Measurements from ENCODE around the gene TAP2.

The TAP2 gene

DNA sequence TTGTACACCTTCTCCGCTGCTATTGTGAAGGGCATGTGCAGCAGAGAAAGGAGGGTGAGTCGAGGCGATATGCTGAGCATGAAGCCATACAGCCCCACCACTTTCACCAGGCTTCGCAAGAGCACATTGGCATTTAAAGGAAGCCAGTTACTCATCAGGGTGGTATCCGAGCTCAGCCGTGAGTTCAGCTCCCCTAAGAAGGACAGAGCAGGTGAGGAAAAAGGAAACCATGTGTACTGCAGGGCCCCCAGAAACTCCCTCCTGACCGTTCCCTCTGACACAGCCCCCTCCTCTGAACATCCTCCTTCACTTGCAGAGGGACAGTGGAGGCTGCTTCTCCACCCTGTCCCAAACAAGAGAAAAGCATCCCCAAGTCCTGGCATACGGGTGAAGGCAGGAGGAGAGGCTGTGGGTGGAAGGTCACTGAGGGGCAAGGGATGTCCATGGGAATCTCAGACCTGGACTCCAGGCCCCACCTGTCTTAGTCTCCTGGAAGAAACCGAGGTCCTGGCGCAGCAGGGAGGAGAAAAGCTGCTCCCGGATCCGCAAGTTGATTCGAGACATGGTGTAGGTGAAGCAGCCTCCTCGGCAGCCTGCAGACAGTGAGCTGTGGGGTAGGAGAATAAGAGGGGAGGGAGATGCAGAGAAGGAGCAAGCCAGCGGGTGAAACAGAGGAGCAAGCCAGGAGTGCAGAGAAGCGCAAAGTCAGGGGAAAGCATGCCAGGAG lies 3.2 kb downstream of the TAP2 start:
- Histone ChIP-seq H3K4me3 (ENCODE audit: insufficient read depth, low read depth, low read length, poor library complexity, severe bottlenecking) (no peak overlapping the region), H3K4me1 (ENCODE audit: control insufficient read depth, insufficient read depth, low read length, poor library complexity, severe bottlenecking) (peaks cover 15% of the 10 kb centered on the region), H3K9me3 (ENCODE audit: control insufficient read depth, low read length) (no peaks in the 10 kb centered on the region), H3K36me3 (ENCODE audit: control insufficient read depth, insufficient read depth, low read length) (peaks cover 53% of the 10 kb centered on the region), H3K27ac (ENCODE audit: insufficient read depth, low read length, poor library complexity, severe bottlenecking) (no peak overlapping the region), H3K27me3 (replicated peaks; ENCODE audit: control insufficient read depth, insufficient read depth, low read length, poor library complexity, severe bottlenecking) (no peaks in the 10 kb centered on the region)
- no peak for DNase-seq

DNA sequence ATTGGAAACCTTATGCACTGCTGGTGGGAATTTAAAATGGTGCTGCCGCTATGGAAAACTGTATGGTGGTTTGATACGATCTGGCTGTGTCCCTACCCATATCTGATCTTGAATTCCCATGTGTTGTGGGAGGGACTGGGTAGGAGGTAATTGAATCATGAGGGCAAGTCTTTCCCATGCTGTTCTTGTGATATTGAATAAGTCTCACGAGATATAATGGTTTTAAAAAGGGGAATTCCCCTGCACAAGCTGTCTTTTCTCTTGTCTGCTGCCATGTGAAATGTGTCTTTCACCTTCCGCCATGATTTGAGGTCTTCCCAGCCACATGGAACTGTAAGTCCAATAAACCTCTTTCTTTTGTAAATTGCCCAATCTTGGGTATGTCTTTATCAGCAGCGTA lies 4.9 kb downstream of the TAP2 start:
- DNase-seq: no peak
- Histone ChIP-seq H3K27ac (ENCODE audit: insufficient read depth, low read length, poor library complexity, severe bottlenecking) (no peak overlapping the region), H3K4me3 (ENCODE audit: insufficient read depth, low read depth, low read length, poor library complexity, severe bottlenecking) (no peak overlapping the region), H3K4me1 (ENCODE audit: control insufficient read depth, insufficient read depth, low read length, poor library complexity, severe bottlenecking) (peaks cover 14% of the 10 kb centered on the region), H3K9me3 (ENCODE audit: control insufficient read depth, low read length) (no peaks in the 10 kb centered on the region), H3K27me3 (replicated peaks; ENCODE audit: control insufficient read depth, insufficient read depth, low read length, poor library complexity, severe bottlenecking) (no peaks in the 10 kb centered on the region), H3K36me3 (ENCODE audit: control insufficient read depth, insufficient read depth, low read length) (peaks cover 70% of the 10 kb centered on the region)

DNA sequence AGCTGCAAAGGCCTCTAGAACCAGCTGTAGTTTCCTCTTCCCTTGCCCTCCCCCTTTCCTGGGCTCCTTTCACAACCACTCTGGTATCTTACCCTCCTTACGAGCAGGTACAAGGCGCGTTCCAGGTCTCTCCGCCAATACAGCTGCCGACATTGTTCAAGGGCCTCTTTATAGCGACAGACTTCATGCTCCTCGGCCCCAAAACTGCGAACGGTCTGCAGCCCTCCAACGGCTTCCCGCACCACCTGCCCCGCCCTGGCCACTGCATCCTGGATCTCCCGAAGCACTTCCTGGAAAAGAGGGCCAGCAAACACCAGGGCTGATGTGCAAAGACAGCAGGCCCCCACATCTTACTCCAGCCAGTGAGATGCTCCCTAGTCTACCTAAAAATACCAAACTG lies 6.0 kb downstream of the TAP2 start:
- H3K4me3 ChIP-seq (ENCODE audit: insufficient read depth, low read depth, low read length, poor library complexity, severe bottlenecking): no peak overlapping the region
- H3K9me3 ChIP-seq (ENCODE audit: control insufficient read depth, low read length): no peaks in the 10 kb centered on the region
- no peak overlapping the region for H3K27ac ChIP-seq (ENCODE audit: insufficient read depth, low read length, poor library complexity, severe bottlenecking)
- peaks cover 9% of the 10 kb centered on the region for H3K4me1 ChIP-seq (ENCODE audit: control insufficient read depth, insufficient read depth, low read length, poor library complexity, severe bottlenecking)
- H3K36me3 ChIP-seq (ENCODE audit: control insufficient read depth, insufficient read depth, low read length): peaks cover 77% of the 10 kb centered on the region
- no peak for DNase-seq
- H3K27me3 ChIP-seq (replicated peaks; ENCODE audit: control insufficient read depth, insufficient read depth, low read length, poor library complexity, severe bottlenecking): no peaks in the 10 kb centered on the region

DNA sequence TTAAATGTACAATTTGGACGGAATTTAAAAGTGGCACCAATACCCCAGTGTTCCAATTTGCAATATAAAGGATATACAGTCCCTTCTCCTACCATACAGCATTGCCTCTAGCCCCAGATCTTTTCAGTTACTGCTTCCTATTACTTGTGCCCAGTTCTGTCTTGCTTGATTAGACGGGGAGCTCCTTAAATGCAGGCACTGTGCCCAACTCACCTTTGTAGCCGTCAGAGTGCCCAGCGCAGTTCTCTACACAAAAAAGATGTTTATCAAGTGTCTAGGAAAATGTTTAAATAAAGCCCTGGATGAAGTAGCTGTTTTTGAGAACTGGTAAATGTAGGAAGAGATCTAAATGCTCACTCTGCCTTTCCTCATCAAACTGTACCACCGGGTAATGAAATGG lies 7.6 kb downstream of the TAP2 start:
- Histone ChIP-seq H3K36me3 (ENCODE audit: control insufficient read depth, insufficient read depth, low read length) (peaks cover 76% of the 10 kb centered on the region), H3K4me3 (ENCODE audit: insufficient read depth, low read depth, low read length, poor library complexity, severe bottlenecking) (no peak overlapping the region), H3K4me1 (ENCODE audit: control insufficient read depth, insufficient read depth, low read length, poor library complexity, severe bottlenecking) (no peaks in the 10 kb centered on the region), H3K27ac (ENCODE audit: insufficient read depth, low read length, poor library complexity, severe bottlenecking) (no peak overlapping the region), H3K27me3 (replicated peaks; ENCODE audit: control insufficient read depth, insufficient read depth, low read length, poor library complexity, severe bottlenecking) (no peaks in the 10 kb centered on the region), H3K9me3 (ENCODE audit: control insufficient read depth, low read length) (no peaks in the 10 kb centered on the region)
- no peak for DNase-seq

DNA sequence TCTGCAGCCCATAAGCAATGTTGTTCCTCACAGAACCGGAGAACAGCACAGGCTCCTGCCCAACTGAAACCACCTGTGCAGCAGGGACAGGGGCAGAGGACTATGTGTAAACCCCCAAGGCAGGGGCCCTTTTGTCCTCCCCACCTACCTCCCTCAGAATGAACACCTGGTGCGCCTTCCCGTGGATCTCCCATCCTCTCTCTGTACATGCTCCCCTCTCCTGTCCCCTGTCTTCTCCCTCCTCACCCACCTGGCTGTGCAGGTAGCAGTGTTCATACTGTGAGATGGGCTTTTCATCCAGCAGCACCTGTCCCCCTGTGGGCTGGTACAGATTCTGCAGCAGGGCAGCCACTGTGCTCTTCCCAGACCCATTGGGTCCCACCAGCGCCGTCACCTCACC lies 8.5 kb downstream of the TAP2 start:
- H3K9me3 ChIP-seq (ENCODE audit: control insufficient read depth, low read length): no peaks in the 10 kb centered on the region
- H3K4me1 ChIP-seq (ENCODE audit: control insufficient read depth, insufficient read depth, low read length, poor library complexity, severe bottlenecking): no peaks in the 10 kb centered on the region
- peaks cover 68% of the 10 kb centered on the region for H3K36me3 ChIP-seq (ENCODE audit: control insufficient read depth, insufficient read depth, low read length)
- H3K4me3 ChIP-seq (ENCODE audit: insufficient read depth, low read depth, low read length, poor library complexity, severe bottlenecking): no peak overlapping the region
- no peaks in the 10 kb centered on the region for H3K27me3 ChIP-seq (replicated peaks; ENCODE audit: control insufficient read depth, insufficient read depth, low read length, poor library complexity, severe bottlenecking)
- H3K27ac ChIP-seq (ENCODE audit: insufficient read depth, low read length, poor library complexity, severe bottlenecking): no peak overlapping the region
- DNase-seq: no peak

DNA sequence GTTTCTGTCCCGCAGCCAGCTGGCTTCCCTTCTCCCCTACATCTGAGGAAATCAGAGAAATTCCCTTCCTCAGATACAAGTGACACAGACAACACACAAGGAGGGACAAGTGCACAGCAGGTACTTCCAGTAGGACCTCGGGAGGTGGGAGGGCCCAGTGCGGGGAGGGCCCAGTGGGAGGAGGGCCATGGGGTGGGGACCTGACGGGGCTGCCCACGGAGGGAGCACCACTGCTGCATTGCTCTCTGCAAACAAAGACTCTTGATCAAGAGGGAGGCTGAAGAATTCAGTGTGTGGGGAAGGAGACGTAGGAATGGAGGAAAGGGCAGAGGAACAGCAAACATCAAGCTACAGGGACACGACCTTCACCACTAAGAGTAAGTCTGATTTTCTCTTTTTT lies 9.0 kb downstream of the TAP2 start:
- H3K4me3 ChIP-seq (ENCODE audit: insufficient read depth, low read depth, low read length, poor library complexity, severe bottlenecking): no peak overlapping the region
- H3K27ac ChIP-seq (ENCODE audit: insufficient read depth, low read length, poor library complexity, severe bottlenecking): no peak overlapping the region
- peaks cover 63% of the 10 kb centered on the region for H3K36me3 ChIP-seq (ENCODE audit: control insufficient read depth, insufficient read depth, low read length)
- H3K4me1 ChIP-seq (ENCODE audit: control insufficient read depth, insufficient read depth, low read length, poor library complexity, severe bottlenecking): no peaks in the 10 kb centered on the region
- no peaks in the 10 kb centered on the region for H3K9me3 ChIP-seq (ENCODE audit: control insufficient read depth, low read length)
- no peak for DNase-seq
- H3K27me3 ChIP-seq (replicated peaks; ENCODE audit: control insufficient read depth, insufficient read depth, low read length, poor library complexity, severe bottlenecking): no peaks in the 10 kb centered on the region

DNA sequence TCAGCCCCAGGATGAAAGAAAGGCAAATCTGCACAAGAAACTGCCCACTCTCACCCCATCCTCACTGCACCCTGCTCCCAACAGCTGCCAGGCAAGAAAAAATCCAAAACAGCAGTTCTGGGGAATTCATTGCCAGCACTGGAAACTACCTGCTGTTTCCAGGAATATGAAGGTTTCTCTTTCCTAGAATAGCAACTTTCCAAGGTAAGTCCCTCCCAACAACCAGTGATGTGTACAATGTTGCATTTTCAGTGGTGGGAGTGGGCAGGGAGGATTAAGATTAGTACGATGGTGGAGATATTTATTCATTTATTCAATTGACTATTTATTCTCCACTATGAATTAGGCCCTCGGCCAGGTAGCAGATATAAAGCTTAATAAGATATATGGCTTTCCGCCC lies 11.5 kb downstream of the TAP2 start:
- peaks cover 43% of the 10 kb centered on the region for H3K36me3 ChIP-seq (ENCODE audit: control insufficient read depth, insufficient read depth, low read length)
- H3K9me3 ChIP-seq (ENCODE audit: control insufficient read depth, low read length): no peaks in the 10 kb centered on the region
- H3K27ac ChIP-seq (ENCODE audit: insufficient read depth, low read length, poor library complexity, severe bottlenecking): no peak overlapping the region
- DNase-seq: no peak
- H3K27me3 ChIP-seq (replicated peaks; ENCODE audit: control insufficient read depth, insufficient read depth, low read length, poor library complexity, severe bottlenecking): no peaks in the 10 kb centered on the region
- H3K4me1 ChIP-seq (ENCODE audit: control insufficient read depth, insufficient read depth, low read length, poor library complexity, severe bottlenecking): no peaks in the 10 kb centered on the region
- no peak overlapping the region for H3K4me3 ChIP-seq (ENCODE audit: insufficient read depth, low read depth, low read length, poor library complexity, severe bottlenecking)

DNA sequence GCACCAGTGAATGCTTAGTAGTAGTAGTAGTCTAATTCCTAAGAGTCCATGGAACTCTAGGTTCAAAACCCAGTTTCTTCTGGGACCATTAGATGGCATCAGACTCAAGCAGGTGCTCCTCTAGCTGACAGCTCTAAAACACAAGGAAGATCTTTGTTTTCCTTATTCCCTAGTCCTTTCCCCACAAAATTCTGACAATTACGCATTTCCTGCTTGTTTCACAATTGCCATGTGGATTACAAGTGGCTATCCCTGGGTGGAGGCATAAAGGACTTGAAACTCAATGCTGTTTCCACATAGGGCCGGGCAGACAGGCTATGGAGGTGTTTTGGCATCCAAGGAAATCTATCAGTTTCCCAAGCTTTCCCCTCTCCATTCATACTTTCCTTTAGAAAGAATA lies 12.6 kb downstream of the TAP2 start:
- no peaks in the 10 kb centered on the region for H3K27me3 ChIP-seq (replicated peaks; ENCODE audit: control insufficient read depth, insufficient read depth, low read length, poor library complexity, severe bottlenecking)
- H3K36me3 ChIP-seq (ENCODE audit: control insufficient read depth, insufficient read depth, low read length): peaks cover 35% of the 10 kb centered on the region
- DNase-seq: no peak
- H3K27ac ChIP-seq (ENCODE audit: insufficient read depth, low read length, poor library complexity, severe bottlenecking): no peak overlapping the region
- H3K4me3 ChIP-seq (ENCODE audit: insufficient read depth, low read depth, low read length, poor library complexity, severe bottlenecking): no peak overlapping the region
- no peaks in the 10 kb centered on the region for H3K9me3 ChIP-seq (ENCODE audit: control insufficient read depth, low read length)
- H3K4me1 ChIP-seq (ENCODE audit: control insufficient read depth, insufficient read depth, low read length, poor library complexity, severe bottlenecking): no peaks in the 10 kb centered on the region

DNA sequence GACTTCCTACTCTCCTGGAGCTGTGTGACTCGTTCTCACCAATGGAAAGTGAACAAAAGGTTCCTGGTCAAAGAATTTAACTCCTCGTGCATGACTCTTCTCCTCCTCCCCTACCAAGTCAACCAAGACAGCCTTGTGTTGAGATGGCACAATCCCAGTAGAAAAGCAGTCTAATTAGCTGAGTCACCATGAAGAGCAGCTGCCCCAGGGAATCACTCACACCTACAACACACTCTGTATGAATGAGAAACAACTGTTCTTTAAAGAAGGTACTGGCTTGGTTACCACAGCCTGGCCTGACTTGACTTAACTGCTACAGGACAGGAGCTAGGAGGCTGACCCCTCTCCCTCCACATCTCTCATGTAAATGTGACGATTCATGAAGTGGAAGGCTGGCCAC lies 18.8 kb downstream of the TAP2 start:
- no peak overlapping the region for H3K27ac ChIP-seq (ENCODE audit: insufficient read depth, low read length, poor library complexity, severe bottlenecking)
- DNase-seq: no peak

DNA sequence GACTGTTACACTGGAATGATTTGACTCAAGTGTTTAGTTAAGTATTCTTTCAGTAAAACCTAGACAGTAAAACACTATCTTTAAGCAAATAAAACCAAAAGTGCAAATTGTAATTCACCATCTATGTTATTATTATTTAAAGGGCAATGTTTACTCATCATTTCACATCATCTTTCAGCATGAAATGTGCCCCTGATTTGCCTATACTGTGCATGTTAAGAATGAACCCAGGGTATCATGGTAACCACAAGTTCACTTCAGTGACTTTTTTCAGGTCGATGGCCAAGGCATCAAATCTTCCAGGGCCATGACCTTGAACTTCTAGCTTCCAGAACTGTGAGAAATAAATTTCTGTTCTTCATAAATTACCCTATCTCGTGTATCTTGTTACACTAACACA lies 19.7 kb downstream of the TAP2 start:
- no peaks in the 10 kb centered on the region for H3K4me1 ChIP-seq (ENCODE audit: control insufficient read depth, insufficient read depth, low read length, poor library complexity, severe bottlenecking)

More for the DNA sequence above, 18.8 kb downstream of the TAP2 start:
- H3K36me3 ChIP-seq (ENCODE audit: control insufficient read depth, insufficient read depth, low read length): no peaks in the 10 kb centered on the region
- no peaks in the 10 kb centered on the region for H3K9me3 ChIP-seq (ENCODE audit: control insufficient read depth, low read length)
- no peak overlapping the region for H3K4me3 ChIP-seq (ENCODE audit: insufficient read depth, low read depth, low read length, poor library complexity, severe bottlenecking)
- no peaks in the 10 kb centered on the region for H3K27me3 ChIP-seq (replicated peaks; ENCODE audit: control insufficient read depth, insufficient read depth, low read length, poor library complexity, severe bottlenecking)
- no peaks in the 10 kb centered on the region for H3K4me1 ChIP-seq (ENCODE audit: control insufficient read depth, insufficient read depth, low read length, poor library complexity, severe bottlenecking)

More for the DNA sequence above, 19.7 kb downstream of the TAP2 start:
- H3K27me3 ChIP-seq (replicated peaks; ENCODE audit: control insufficient read depth, insufficient read depth, low read length, poor library complexity, severe bottlenecking): no peaks in the 10 kb centered on the region
- H3K36me3 ChIP-seq (ENCODE audit: control insufficient read depth, insufficient read depth, low read length): no peaks in the 10 kb centered on the region
- H3K27ac ChIP-seq (ENCODE audit: insufficient read depth, low read length, poor library complexity, severe bottlenecking): no peak overlapping the region
- DNase-seq: no peak
- no peak overlapping the region for H3K4me3 ChIP-seq (ENCODE audit: insufficient read depth, low read depth, low read length, poor library complexity, severe bottlenecking)
- H3K9me3 ChIP-seq (ENCODE audit: control insufficient read depth, low read length): no peaks in the 10 kb centered on the region

All from effector memory CD4-positive, alpha-beta T cell (primary cell).